Activated CD8-positive, alpha-beta memory T cell treated with anti-CD3 and anti-CD28 coated beads, Interleukin-2, amount 50 U/mL, for 1 hour (primary cell): ENCODE measurements around the gene SPAG8.

Source experiments
- DNase-seq: peaks from one replicate; pipeline ENCODE4 v3.0.0-alpha.2; 2020; ENCODE audit errors: extremely low read depth

SPAG8 gene, protein sequence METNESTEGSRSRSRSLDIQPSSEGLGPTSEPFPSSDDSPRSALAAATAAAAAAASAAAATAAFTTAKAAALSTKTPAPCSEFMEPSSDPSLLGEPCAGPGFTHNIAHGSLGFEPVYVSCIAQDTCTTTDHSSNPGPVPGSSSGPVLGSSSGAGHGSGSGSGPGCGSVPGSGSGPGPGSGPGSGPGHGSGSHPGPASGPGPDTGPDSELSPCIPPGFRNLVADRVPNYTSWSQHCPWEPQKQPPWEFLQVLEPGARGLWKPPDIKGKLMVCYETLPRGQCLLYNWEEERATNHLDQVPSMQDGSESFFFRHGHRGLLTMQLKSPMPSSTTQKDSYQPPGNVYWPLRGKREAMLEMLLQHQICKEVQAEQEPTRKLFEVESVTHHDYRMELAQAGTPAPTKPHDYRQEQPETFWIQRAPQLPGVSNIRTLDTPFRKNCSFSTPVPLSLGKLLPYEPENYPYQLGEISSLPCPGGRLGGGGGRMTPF

DNA sequence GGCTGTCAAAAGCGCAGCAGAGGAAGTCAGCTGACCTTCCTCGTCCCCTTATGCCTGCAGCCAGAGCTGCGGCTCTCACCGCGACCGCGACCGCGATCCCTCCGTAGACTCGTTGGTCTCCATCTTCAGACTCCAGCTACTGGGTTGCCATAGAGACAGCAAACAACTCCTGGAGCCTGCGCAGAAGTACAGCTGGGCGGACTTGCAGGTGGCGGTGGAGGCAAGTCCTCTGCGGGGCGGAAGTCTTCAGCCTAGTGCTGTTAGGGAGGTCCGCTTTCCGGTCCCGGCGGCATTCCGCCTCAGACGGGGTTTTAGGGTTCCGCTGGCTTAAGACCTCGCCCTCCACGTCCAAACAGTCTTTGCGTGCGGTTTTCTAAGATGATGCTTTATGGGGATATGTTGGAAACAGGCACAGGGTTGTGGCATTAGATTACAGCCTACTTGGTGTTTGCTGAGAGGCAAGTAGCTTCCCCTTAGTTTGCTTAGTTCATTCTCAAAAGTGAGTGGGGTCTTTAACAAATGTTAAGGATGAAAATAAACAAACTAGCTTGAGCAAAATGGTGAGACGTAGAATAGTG, at the start of gene SPAG8:
TSS of gene SPAG8 (minus strand) at position 238 of the 578 bp plus-strand sequence. CDS start at position 123, 115 bp downstream.
- peak; percentile 96 for DNase-seq

DNA sequence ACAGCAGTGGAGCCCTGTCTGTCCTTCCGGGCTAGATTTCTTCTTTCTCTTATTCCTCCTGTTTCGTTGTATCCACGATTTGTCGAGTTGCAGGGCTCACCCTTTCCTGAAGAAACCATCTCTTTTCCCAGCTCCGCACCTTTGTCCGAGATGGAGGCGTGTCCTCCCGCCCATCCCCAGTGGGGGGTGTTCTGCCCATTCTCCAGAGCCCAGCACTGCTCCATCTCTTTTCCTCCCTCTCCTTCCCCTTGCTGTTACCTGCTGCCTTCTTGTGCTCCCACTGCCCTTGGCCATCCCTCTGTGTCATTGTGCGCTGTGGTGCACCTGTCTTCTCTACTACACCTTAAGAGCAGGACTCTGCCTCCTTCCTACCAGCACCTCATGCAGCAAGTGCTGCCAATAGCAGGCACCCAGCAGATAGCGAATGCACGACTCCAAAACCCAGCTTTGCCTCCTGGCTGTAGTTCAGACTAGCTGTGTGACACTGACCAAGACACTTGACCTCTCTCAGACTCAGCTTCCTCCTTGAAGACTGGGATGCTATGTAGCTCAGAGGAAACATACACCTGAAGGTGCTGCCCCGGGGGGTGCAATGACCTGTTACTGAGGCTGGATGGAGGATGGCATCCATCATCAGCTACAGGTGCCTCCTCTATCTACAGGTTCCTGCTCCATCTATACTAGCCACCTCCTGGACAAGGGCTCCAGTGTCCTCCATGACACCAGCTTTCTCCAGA, 49.3 kb upstream of the SPAG8 start:
- DNase-seq, result no peak

DNA sequence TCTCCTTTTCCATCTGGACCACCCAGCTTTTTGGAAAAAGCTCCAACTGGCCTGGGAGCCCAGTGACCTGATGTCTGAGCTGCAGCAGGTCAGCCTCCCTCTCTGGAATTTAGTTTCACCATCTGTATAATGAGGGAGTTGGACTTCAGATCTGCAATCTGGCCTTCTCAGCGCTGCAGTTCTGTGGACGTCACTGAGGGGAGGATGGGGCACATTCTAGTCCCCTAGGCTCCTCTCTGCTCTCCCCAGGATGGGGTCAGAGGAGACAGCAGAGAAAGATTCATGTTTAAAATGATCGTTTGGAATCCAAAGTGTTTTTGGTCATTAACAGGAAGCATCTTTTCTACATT, 47.9 kb upstream of the SPAG8 start:
- DNase-seq, result no peak

DNA sequence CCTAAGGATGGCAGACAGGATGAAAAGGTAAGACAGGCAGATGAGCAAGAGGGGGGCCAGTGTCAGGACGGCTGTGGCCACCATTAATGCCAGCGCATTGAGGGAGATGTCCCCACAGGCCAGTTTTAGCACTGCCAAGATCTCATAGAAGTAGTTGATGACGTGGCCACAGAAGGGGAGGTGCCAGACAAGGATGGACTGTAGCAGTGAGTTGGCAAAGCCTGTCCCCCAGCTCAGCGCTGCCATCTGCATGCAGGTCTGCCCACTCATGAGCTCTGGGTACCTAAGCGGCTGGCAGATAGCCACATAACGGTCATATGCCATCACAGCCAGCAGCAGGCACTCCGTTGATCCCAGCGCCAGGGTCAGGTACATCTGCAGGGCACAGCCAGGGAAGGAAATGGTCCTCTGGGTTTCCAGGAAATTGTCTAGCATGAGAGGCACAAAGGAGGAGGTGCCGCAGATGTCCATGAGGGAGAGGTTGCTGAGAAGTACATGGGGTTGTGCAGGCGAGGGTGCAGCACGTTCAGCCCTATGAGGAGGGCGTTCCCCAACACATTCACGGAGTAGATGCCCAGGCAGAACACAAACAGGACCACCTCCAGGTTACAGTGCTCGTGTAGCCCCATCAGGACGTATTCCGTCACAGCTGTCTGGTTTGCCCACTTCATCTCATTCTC, 47.4 kb upstream of the SPAG8 start:
- no peak for DNase-seq

DNA sequence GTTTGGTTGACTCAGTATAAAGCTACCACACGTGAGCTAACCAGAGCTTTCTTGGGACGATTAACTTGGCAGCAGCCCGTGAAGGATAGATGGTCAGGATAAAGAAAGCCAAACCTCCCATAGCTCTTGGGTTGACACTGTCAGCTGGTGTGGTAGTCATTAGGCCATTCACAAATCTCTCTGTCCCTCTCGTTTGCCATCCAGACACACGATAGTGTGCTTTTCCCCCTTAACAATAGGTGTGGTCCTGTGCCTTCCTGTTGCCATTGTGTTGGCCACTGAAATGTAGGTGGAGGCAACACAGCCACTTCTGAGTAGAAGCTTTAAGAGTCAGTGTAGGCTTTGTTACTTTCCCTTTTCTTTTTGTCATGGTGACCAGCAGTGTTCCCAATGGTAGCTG, 46.4 kb upstream of the SPAG8 start:
- DNase-seq, result no peak

DNA sequence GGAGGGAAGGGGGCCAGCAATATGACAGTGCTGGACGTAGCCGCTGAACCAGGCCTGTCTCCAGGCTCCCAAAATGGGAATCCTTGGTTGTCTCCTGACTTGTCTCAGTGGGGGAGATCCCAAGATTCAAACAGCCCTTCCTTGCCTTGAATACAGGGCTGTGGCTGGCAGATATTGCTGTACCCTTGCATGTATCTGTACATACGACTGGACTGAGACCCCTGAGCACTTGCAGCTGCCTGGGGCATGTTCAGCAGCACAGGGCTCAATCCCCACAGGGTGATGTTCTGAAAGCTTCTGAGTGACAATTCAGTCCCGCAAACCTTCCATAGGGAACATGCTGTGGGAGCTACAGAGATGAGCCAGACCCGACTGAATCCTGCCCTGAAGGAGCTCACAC, 44.8 kb upstream of the SPAG8 start:
- DNase-seq, result no peak

DNA sequence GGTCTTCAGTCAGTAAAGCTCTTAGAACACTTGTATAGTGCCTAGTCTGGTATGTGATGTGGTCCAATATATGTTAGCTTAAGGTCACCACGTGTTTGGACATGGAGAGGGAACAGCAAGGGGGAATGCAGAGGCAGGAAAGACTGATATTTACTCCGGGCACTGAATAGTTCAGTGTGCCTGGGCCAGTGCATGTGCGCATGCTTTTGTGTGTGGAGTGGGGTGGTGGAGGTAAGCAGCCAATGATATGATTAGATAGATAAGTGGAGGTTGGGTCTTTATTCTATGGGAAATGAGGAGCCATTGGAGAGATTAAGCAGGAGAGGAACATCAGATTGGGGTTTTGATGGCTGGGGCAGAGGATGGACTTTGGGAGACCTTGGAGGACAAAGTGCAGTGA, 44.1 kb upstream of the SPAG8 start:
- DNase-seq, result no peak

DNA sequence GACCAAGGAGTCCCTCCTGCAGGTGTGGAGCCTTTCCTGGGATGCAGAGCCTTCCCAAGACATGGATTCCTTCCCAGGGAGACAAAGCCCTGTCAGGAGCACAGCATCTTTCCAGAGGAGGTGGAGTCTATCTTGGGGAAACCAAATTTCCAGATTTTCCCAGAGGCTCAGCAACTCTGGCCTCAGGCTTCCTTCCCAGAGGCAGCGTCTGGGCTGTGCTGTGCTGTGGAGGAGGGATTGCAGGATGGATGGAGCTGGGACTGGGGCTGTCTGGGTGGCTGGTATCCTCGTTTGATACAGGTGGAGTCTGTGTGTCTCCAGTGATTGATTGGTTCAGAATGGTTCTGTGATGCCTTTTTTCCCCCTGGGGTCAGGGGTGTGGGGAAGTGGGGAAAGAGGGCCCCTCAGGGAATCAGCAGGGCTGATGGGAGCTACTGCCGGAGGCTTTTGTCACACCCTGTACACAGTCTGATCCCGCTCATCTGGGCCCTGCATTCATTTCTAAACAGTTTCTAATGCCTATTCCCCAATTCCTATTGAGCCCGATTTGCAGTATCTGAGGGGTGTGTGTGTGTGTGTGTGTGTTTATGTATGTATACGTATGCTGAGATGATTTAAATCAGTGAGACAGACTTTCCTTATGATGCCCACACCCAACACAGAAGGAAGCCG, 42.2 kb upstream of the SPAG8 start:
- DNase-seq, result no peak

DNA sequence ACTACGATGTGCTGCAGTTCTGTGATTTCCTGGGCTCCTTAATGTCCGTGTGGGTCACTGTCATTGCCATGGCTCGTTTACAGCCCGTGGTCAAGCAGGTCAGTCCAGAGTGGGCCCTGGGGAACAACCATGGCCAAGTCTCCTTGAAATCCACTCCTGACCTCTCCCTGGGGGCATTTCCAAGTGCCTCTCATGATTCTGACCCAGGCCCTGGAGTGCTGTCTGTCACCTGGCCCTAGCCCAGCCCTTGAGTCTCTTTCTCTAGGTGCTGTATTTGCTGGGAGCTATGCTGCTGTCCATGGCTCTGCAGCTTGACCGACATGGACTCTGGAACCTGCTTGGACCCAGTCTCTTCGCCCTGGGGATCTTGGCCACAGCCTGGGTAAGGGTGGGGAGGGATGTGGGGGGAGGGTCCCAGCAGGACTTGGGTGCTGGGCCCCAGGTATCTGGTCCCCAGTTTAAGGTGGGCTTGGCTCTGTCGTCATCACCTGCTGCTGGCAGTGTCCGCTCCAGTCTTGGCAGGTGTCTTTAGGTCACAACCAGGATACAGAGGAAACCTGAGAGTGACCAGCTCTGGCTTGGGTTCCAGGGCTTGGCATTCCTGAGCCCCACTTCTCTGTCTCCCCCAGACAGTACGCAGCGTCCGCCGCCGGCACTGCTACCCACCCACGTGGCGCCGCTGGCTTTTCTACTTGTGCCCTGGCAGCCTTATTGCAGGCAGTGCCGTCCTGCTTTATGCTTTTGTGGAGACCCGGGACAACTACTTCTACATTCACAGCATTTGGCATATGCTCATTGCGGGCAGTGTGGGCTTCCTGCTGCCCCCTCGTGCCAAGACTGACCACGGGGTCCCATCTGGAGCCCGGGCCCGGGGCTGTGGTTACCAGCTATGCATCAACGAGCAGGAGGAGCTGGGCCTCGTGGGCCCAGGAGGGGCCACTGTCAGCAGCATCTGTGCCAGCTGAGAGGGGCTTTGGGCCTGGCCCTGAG, 41.1 kb upstream of the SPAG8 start:
- DNase-seq, result no peak

DNA sequence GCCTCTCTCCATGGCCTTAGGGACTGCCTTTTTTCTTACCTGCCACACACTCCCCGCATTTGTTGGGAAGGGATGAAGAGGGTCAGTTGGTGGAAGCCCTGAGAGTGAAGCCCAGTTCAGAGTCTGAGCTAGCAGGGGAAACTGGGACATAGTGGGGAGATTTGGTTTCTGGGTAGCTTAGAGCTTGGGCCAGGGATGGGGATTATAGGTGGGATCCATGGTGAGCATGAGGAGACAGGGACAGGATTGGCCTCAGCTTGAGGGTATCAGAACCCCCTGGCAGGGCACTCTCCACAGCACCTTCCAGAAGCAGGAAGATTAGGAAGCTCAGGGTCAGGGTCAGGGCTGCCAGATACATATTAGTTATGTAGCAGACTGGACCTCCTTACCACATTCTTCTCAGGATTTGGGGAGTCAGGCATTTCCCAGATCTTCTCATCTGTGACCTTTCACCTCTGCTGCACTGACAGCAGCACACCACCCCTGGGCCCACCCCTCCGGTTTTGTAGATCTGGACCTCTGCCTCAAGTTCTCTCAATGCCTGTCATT, 40.3 kb upstream of the SPAG8 start:
- no peak for DNase-seq

DNA sequence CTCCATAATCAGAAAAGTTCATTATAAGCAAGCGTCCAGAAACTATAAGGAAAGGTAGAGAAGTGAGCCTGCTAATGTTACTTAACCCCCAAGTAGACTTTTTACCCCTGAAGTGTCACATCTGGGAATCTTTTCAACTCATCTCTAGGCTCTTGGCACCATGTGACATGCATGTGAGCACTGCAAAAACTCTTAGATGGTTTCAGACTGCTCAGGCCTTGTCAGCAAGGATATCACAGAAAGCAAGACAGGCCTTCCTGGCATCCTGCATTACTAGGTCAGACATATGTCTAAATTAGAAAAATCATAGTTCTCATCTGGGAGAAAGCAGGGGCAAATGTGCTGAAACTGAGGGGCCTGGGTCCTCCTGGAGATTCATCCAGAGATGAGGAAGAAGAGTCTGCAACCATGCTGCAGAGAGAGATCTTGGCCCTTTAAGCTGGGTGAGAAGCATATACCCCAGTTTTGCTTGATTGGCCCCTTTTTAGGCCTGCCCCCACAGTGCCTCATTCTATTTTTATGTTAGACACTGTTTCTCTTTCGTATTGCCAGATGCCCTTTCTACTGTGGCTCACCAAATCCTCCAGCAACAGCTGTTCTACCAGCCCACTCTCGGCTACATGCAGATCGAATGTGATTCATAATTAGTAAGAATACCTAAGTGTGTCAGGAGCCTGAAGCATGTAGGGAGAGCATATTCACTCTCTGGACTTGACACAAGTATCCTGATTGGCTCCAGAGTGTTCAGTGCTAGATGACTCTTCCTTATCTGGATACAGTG, 35.9 kb upstream of the SPAG8 start:
- no peak for DNase-seq

DNA sequence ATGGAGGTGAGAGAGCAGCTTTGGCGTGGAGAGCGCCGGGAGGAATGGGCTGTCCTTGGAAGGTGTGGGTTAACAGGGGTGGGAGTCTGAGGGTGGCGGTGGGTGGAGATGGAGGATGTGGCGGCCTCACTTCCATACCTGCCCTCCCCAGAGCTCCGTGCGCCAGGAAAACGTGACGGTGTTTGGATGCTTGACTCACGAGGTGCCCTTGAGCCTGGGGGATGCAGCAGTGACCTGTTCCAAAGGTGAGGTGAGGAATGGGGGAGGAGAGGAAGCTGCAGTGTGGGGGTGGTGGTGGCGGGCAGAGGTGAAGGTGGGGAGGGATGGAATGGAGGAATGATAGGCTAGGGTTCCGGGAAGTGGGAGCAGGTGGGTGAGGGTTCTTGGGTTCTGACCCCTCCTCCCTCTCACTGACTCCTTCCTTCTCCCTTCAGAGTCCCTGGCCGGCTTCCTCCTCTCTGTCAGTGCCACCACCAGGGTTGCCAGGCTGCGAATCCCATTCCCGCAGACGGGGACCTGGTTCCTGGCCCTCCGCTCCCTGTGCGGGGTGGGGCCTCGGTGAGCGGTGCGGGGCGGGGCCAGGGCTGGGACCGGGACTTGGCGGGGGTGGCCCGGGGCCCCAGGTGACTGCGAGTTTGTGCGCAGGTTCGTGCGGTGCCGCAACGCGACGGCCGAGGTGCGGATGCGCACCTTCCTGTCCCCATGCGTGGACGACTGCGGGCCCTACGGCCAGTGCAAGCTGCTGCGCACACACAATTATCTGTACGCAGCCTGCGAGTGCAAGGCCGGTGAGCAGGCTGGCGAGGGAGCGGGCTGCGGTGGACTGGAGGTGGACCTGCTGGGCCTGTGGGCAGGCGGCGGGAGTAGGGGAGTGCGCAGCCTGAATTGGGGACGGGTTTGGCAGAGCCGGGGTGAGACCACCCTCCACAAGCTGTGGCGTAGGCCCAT, 34.0 kb upstream of the SPAG8 start:
- no peak for DNase-seq

DNA sequence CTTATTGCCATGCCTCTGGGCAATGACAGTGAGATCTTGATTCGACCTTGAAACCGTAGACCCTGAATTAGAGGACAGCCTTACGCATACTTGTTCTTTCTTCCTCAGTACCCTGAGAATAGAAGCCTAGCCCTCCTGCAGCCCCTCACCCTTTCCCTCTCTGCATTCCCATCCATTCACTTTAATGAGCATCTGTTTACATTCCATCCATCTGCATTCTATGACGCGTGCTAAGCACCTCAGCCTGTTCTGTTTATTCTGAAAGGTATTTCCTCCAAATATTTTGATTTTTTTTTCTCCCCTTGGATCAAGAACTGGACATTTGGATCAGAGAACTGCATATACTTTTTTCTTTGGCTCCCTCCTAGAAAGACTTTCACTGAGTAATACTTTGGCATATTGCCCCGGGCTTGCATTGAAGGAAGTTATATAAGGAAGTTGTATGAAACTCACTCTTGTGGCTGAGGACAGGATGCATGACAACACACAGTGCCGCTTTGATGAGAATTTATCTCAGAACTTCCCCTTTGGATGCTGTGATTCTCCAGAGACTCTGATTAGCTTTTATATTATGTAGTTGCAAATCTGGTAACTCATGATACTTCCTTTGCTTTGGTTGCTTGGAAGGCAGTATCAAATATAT, 32.7 kb upstream of the SPAG8 start:
- peak; percentile 12 for DNase-seq

DNA sequence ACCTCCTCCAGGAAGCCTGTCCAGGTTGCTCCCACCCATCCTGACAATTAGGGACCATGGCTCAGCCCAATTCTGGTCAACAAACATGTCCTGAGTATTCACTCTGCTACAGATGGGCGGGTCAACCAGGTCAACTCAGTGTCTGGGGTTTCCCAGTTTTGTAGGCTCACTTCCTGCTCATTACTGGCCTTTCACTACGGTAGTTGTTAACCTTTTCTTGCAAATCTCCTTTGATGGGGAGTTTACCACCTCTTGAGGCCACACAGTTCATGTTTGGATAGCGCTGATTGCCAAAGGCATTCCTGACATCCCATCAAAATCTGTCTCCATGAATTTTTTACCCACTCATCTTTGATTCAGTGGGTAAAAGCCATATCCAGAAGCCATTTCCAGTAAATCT, 30.7 kb upstream of the SPAG8 start:
- no peak for DNase-seq

DNA sequence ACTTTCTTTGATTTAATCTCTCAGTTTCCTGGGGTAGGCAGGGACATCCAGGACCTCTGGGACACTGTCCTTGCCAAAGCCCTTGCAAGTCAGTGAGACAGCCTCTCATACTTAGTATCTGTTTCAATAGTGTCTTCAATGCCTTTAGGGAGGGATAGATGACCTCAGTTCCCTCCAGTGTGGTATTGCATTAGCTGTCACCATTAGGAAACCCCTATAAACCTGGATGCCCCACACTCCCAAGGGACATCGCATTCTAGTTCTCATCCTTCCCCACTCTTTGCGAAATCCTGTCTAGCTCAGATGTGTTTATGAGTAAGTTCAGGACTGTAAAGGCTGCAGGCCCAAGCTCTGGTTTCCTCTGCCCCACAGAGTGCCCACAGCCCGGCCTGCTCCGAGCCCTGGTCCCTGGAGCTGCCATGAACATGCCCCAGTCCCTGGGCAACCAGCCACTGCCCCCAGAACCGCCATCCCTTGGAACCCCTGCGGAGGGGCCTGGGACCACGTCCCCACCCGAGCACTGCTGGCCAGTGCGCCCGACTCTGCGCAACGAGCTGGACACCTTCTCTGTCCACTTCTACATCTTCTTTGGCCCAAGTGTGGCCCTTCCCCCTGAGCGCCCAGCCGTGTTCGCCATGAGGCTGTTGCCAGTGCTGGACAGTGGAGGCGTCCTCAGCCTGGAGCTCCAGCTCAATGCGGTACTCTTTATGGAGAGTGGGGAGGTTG, 30.1 kb upstream of the SPAG8 start:
- DNase-seq, result no peak

DNA sequence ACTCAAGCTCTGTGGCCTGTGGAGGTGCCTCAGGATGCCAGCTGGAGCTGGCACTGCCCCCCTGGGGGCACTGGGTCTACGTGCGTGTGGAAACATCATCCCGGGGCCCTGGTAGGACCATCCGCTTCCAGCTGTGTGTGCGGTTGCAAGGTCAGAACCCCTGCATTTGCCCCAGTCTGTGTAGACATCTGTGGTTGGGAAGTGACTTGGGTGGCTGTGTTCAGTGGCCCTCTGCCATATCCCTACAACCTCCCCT, 29.5 kb upstream of the SPAG8 start:
- DNase-seq, result no peak

DNA sequence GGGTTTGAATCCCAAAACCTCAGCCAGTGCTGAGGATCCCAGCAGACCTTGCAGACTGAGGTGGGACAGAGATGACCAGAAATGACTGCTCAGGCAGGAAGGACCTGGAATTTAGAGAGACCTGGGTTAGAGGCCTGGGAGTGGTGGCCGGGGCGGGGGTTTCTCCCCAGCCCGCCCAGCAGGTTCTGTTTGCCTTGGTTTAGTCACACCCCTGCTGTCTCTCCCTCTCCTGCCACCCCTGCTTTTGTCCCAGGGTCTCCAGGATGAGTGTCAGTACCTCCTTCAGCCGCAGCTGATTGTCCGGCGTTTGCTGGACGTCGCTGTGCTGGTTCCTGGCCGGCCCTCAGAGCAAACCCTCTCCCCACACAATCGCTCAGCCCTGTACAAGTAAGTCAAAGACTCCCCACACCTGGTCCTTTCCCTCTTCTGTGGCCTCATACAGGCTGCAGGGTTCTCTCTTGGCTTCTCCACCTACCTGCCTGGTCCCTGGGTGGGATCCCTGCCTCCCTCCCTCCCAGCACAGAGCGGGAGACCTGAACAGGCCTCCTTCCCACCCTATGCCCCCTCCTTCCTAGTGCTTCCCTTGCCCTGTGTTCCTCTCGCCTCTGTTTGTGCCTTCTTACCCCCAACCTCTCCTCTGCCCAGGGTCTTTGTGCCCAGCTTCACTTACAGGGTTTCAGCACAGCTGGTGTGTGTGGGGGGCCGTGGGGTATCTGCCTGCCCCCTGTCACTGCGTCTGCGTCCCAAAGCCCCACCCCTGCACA, 29.0 kb upstream of the SPAG8 start:
- DNase-seq, result no peak
